OCI-LY7 (cell line): ENCODE measurements around the gene ZNF132. TPM values are rescaled to one million over a fixed set of nuclear protein-coding genes. Genes with fewer than 3 reads are reported as not detected.

Source experiments
- BruUV-seq: library from RNA; stranded (reverse); fragments of 400-500 nt; replicated peaks from 2 replicates; lab custom pipeline; 2021; lab: Mats Ljungman, UMichigan
- CTCF ChIA-PET: fragments of 300-600 bp; sonication (Branson Sonifier 250); formaldehyde crosslinking; loops from one replicate; lab custom pipeline; 2022; ENCODE audit warnings: antibody characterized with exemption; ENCODE audit not compliant: unreplicated experiment; lab: Charles Lee
- POLR2A ChIA-PET: fragments of 300-600 bp; sonication (Branson Sonifier 250); formaldehyde crosslinking; loops from one replicate; lab custom pipeline; 2022; ENCODE audit warnings: antibody characterized with exemption; lab: Charles Lee
- DNase-seq: peaks from one replicate; pipeline ENCODE4 v3.0.0-alpha.2; 2015; ENCODE audit warnings: low spot score
- H2AFZ ChIP-seq: fragments of 200-600 bp; sonication (generic), shearing (Covaris generic); 2 replicates; pipeline ENCODE4 v1.6.1; 2014; ENCODE audit warnings: mild to moderate bottlenecking, antibody characterized with exemption, low read length, moderate library complexity
- H3K27ac ChIP-seq: fragments of 200-600 bp; sonication (generic); 2 replicates; pipeline ENCODE4 v1.5.1; 2014; ENCODE audit warnings: mixed run types, low read depth, mild to moderate bottlenecking, moderate library complexity, low read length, inconsistent platforms; ENCODE audit not compliant: poor library complexity, severe bottlenecking
- H3K36me3 ChIP-seq: fragments of 200-600 bp; sonication (generic); 2 replicates; pipeline ENCODE4 v1.6.1; 2014; ENCODE audit warnings: mild to moderate bottlenecking, antibody characterized with exemption, low read length, moderate library complexity, mixed read lengths; ENCODE audit not compliant: insufficient read depth
- H3K4me1 ChIP-seq: fragments of 200-600 bp; sonication (generic); 2 replicates; pipeline ENCODE4 v1.5.1; 2014; ENCODE audit warnings: mild to moderate bottlenecking, low read length; ENCODE audit not compliant: insufficient read depth, poor library complexity, severe bottlenecking
- H3K4me2 ChIP-seq: fragments of 200-600 bp; sonication (generic); 2 replicates; pipeline ENCODE4 v1.6.1; 2014; ENCODE audit warnings: mild to moderate bottlenecking, low read length
- H3K4me3 ChIP-seq: fragments of 200-600 bp; sonication (generic); 2 replicates; pipeline ENCODE4 v1.5.1; 2014; ENCODE audit warnings: mild to moderate bottlenecking, low read depth, low read length; ENCODE audit not compliant: poor library complexity, severe bottlenecking
- H3K79me2 ChIP-seq: fragments of 200-600 bp; sonication (generic); 2 replicates; pipeline ENCODE4 v1.6.1; 2016; ENCODE audit warnings: low read depth, mild to moderate bottlenecking, low read length, moderate library complexity, mixed read lengths; ENCODE audit not compliant: insufficient read depth
- H3K9me2 ChIP-seq: fragments of 200-600 bp; sonication (generic); 2 replicates; pipeline ENCODE4 v1.6.1; 2016; ENCODE audit warnings: mild to moderate bottlenecking, low read length, mixed read lengths; ENCODE audit not compliant: insufficient read depth
- H3K9me3 ChIP-seq: fragments of 200-600 bp; sonication (generic); 2 replicates; pipeline ENCODE4 v1.6.1; 2014; ENCODE audit warnings: mild to moderate bottlenecking, mixed run types, low read length, mixed read lengths
- H4K20me1 ChIP-seq: fragments of 200-600 bp; sonication (generic); 2 replicates; pipeline ENCODE4 v1.6.1; 2014; ENCODE audit warnings: mild to moderate bottlenecking, antibody characterized with exemption, low read length, moderate library complexity, mixed read lengths; ENCODE audit not compliant: insufficient read depth
- EZH2phosphoT487 ChIP-seq: fragments of 200-600 bp; sonication (generic); IDR thresholded peaks from 2 replicates; pipeline ENCODE4 v1.6.1; 2018; ENCODE audit warnings: low read depth, borderline replicate concordance, mild to moderate bottlenecking, mixed run types, antibody characterized with exemption, low read length, moderate library complexity, mixed read lengths
- intact Hi-C: fragments of 100-400 bp; cut with micrococcal nuclease; formaldehyde crosslinking; loops from one replicate; pipeline ENCODE4 v1.10.0; 2022; ENCODE audit not compliant: unreplicated experiment
- total RNA-seq, 2 experiments: library from RNA; depleted of rRNA in 1 of 2; stranded (reverse); fragments of >200 nt in 1 of 2; shearing (Covaris generic) in 1 of 2; gene quantifications; 2 replicates each; pipeline ENCODE4 v1.2.3, GENCODE V29; 2014 to 2022
- TF ChIP-seq, protein P1 (sequence below): fragments of 200-600 bp; sonication (generic); conservative IDR thresholded peaks from 2 replicates; pipeline ENCODE4 v1.5.1; 2014; ENCODE audit warnings: mild to moderate bottlenecking, antibody characterized with exemption, low read length, moderate library complexity, mixed read lengths

ZNF132 gene
- total RNA-seq, 2 experiments from 2014 or later, result not detected

DNA sequence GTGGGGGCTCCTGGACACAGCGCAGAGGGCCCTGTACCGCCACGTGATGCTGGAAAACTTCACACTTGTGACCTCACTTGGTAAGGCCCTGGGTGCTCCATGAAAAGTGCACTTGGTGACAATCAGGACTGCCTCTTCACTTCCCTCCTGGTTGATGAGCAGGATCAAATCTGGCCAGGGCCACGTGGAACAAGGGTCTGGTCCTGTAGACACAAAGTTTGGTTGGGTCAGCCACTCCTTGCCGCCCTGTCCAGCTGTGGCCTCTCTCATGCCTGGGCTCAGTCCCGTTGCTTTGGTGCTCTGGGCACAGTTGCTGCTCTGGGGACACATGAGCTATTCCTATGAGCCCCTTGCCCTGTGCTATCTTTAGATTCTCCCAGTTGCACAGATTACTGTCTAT is 13.8 kb upstream of the ZNF132 start:
- TF ChIP-seq, protein P1, sequence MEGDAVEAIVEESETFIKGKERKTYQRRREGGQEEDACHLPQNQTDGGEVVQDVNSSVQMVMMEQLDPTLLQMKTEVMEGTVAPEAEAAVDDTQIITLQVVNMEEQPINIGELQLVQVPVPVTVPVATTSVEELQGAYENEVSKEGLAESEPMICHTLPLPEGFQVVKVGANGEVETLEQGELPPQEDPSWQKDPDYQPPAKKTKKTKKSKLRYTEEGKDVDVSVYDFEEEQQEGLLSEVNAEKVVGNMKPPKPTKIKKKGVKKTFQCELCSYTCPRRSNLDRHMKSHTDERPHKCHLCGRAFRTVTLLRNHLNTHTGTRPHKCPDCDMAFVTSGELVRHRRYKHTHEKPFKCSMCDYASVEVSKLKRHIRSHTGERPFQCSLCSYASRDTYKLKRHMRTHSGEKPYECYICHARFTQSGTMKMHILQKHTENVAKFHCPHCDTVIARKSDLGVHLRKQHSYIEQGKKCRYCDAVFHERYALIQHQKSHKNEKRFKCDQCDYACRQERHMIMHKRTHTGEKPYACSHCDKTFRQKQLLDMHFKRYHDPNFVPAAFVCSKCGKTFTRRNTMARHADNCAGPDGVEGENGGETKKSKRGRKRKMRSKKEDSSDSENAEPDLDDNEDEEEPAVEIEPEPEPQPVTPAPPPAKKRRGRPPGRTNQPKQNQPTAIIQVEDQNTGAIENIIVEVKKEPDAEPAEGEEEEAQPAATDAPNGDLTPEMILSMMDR, result no peak
- no peak for TF ChIP-seq EZH2phosphoT487
- ChIA-PET POLR2A (no interaction called here), CTCF (no interaction called here)

DNA sequence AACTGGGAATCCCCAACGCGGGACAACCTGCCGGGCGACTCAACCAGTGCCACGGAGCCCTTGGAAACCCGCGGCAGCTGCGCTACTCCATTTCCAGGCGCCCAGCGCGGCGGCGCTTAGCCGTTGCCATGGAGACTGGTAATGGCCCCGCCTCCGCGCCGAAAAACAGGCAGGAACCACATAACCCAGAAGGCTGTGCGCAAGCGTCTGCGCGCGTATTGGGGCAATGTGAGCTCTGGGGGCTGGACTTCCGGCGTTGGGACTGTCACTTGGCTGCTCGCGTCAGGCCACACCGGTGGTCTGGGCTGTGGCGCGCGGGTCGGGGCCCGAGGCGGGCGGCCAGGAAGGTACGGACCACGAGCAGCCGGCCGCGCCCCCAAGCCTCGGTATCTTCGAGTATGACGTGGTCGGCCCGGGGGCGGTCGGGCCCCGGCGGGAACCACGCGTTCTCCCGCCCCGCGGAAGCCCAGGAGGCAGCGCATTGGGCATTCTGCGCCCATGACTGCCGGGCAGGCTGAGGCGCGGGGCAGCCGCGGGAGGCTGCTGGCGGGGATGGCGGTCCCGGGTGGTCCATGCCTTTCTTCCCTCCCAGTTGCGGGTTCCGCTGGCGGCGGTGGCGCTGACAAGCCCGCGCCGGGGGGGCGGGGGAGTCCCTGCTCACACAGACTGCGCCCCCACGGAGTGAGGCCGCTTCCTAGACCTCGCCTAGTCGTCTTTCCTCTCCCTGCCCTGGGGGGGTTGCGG is 11.6 kb upstream of the ZNF132 start, which contains the start of gene ZNF324B:
Gene ZNF324B (plus strand): TSS at position 265 of the 744 bp plus-strand sequence. CDS start 2,080 bp downstream, outside the sequence.
- no TSS peak for BruUV-seq
- CTCF ChIA-PET, result no interaction called here
- DNase-seq, result peak; percentile 98

More for the DNA sequence above, 13.8 kb upstream of the ZNF132 start:
- DNase-seq, result no peak
- peaks cover 5% of the 10 kb centered on the region for H3K36me3 ChIP-seq
- H3K4me2 ChIP-seq, result no peak overlapping the region
- H3K4me1 ChIP-seq, result no peaks in the 10 kb centered on the region
- no peaks in the 10 kb centered on the region for H3K79me2 ChIP-seq
- H3K4me3 ChIP-seq, result no peak overlapping the region
- H3K27ac ChIP-seq, result no peak overlapping the region
- no peak overlapping the region for H2AFZ ChIP-seq
- intact Hi-C loops, result no loop called here
- no peaks in the 10 kb centered on the region for H3K9me2 ChIP-seq
- H3K9me3 ChIP-seq, result peaks cover 19% of the 10 kb centered on the region; the same call in 1 of the 2 replicates
- no peaks in the 10 kb centered on the region for H4K20me1 ChIP-seq
- no TSS peak for BruUV-seq

More for the DNA sequence above, 11.6 kb upstream of the ZNF132 start, which contains the start of gene ZNF324B:
- POLR2A ChIA-PET, result no interaction called here
- H3K27ac ChIP-seq, result no peak within 1 kb of the TSS
- H4K20me1 ChIP-seq, result no peaks in the 10 kb centered on the region
- H3K4me2 ChIP-seq, result peak within 1 kb of the TSS; percentile 68
- intact Hi-C loops, result loop anchor here (1.0 to 2.0 kb wide), 3 partner anchors 43 to 269 kb away; partner anchors contain the start of genes ZBTB45 and ZNF584
- no peaks in the 10 kb centered on the region for H3K4me1 ChIP-seq
- H3K4me3 ChIP-seq, result peak within 1 kb of the TSS; percentile 73
- peaks cover 3% of the 10 kb centered on the region; the same call in 1 of the 2 replicates for H3K36me3 ChIP-seq
- peaks cover 19% of the 10 kb centered on the region; the same call in 1 of the 2 replicates for H3K9me3 ChIP-seq
- peak within 1 kb of the TSS; percentile 55 for H2AFZ ChIP-seq
- TF ChIP-seq, protein P1, result 0 out of 2 replicates have a peak, but pooled peaks have one; percentile 32
- TF ChIP-seq EZH2phosphoT487, result no peak
- H3K9me2 ChIP-seq, result no peaks in the 10 kb centered on the region
- H3K79me2 ChIP-seq, result no peaks in the 10 kb centered on the region
